OCI-LY7 (cell line): ENCODE data around the gene IKBIP.

Experiments used
- EZH2phosphoT487 ChIP-seq: fragments of 200-600 bp; sonication (generic); IDR thresholded peaks from 2 replicates; pipeline ENCODE4 v1.6.1; 2018; ENCODE audit warnings: low read depth, borderline replicate concordance, mild to moderate bottlenecking, mixed run types, antibody characterized with exemption, low read length, moderate library complexity, mixed read lengths
- TF ChIP-seq, protein P1 (sequence below): fragments of 200-600 bp; sonication (generic); conservative IDR thresholded peaks from 2 replicates; pipeline ENCODE4 v1.5.1; 2014; ENCODE audit warnings: mild to moderate bottlenecking, antibody characterized with exemption, low read length, moderate library complexity, mixed read lengths

- TF ChIP-seq, protein P1, sequence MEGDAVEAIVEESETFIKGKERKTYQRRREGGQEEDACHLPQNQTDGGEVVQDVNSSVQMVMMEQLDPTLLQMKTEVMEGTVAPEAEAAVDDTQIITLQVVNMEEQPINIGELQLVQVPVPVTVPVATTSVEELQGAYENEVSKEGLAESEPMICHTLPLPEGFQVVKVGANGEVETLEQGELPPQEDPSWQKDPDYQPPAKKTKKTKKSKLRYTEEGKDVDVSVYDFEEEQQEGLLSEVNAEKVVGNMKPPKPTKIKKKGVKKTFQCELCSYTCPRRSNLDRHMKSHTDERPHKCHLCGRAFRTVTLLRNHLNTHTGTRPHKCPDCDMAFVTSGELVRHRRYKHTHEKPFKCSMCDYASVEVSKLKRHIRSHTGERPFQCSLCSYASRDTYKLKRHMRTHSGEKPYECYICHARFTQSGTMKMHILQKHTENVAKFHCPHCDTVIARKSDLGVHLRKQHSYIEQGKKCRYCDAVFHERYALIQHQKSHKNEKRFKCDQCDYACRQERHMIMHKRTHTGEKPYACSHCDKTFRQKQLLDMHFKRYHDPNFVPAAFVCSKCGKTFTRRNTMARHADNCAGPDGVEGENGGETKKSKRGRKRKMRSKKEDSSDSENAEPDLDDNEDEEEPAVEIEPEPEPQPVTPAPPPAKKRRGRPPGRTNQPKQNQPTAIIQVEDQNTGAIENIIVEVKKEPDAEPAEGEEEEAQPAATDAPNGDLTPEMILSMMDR: peak; percentile 32; the same call in 1 of the 2 replicates
- TF ChIP-seq EZH2phosphoT487: no peak
These were observed 216 bp downstream of the IKBIP start for GRCh38 chr12:98644433-98644711.
